ENCODE results near the gene CEP164.

CEP164 gene

DNA sequence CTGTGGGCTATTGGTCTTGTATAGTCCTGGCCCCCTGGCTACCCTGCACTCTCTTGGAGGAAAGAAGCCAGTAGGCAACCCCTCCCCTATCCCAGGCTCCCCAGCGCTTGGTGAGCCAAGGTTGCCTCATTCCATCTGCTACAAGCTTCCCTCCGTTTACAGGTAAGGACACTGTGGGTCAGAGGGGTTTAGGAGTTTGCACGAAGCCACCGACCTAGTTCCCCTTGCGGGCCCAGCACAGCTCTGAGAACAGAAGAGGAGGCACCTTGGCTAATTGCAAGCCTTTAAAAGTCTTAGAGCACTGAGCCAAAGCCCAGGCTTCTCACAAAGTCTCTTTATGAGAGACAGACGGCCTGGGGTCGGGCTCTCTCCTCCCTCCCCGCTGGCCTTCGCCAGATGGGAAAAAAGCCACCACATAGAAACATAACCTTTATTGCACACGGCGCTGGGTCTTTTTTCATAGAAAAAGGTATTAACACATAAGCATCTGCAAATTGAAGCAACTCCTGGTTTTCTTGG, 99.8 kb downstream of the CEP164 start (continued):
- TF ChIP-seq ZNF843 (tag by site-specific recombination; IDR thresholded peaks at IDR 0.05) (no peak), ZNF157 (tag by site-specific recombination; IDR thresholded peaks at IDR 0.05) (no peak), ZNF274 (IDR thresholded peaks at IDR 0.05; ENCODE audit: low read length) (no peak), ZNF274 (tag by site-specific recombination; IDR thresholded peaks at IDR 0.05; ENCODE audit: borderline replicate concordance) (no peak), SETDB1 (IDR thresholded peaks at IDR 0.05; ENCODE audit: insufficient read length, low read length) (no peak), ZNF837 (tag by site-specific recombination; IDR thresholded peaks at IDR 0.05) (no peak), ZNF514 (tag by site-specific recombination; IDR thresholded peaks at IDR 0.05) (no peak)
- TF ChIP-seq, protein P1, sequence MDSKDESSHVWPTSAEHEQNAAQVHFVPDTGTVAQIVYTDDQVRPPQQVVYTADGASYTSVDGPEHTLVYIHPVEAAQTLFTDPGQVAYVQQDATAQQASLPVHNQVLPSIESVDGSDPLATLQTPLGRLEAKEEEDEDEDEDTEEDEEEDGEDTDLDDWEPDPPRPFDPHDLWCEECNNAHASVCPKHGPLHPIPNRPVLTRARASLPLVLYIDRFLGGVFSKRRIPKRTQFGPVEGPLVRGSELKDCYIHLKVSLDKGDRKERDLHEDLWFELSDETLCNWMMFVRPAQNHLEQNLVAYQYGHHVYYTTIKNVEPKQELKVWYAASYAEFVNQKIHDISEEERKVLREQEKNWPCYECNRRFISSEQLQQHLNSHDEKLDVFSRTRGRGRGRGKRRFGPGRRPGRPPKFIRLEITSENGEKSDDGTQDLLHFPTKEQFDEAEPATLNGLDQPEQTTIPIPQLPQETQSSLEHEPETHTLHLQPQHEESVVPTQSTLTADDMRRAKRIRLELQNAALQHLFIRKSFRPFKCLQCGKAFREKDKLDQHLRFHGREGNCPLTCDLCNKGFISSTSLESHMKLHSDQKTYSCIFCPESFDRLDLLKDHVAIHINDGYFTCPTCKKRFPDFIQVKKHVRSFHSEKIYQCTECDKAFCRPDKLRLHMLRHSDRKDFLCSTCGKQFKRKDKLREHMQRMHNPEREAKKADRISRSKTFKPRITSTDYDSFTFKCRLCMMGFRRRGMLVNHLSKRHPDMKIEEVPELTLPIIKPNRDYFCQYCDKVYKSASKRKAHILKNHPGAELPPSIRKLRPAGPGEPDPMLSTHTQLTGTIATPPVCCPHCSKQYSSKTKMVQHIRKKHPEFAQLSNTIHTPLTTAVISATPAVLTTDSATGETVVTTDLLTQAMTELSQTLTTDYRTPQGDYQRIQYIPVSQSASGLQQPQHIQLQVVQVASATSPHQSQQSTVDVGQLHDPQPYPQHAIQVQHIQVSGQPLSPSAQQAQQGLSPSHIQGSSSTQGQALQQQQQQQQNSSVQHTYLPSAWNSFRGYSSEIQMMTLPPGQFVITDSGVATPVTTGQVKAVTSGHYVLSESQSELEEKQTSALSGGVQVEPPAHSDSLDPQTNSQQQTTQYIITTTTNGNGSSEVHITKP (tag by site-specific recombination; IDR thresholded peaks at IDR 0.05) = no peak
- TF ChIP-seq, protein P2, sequence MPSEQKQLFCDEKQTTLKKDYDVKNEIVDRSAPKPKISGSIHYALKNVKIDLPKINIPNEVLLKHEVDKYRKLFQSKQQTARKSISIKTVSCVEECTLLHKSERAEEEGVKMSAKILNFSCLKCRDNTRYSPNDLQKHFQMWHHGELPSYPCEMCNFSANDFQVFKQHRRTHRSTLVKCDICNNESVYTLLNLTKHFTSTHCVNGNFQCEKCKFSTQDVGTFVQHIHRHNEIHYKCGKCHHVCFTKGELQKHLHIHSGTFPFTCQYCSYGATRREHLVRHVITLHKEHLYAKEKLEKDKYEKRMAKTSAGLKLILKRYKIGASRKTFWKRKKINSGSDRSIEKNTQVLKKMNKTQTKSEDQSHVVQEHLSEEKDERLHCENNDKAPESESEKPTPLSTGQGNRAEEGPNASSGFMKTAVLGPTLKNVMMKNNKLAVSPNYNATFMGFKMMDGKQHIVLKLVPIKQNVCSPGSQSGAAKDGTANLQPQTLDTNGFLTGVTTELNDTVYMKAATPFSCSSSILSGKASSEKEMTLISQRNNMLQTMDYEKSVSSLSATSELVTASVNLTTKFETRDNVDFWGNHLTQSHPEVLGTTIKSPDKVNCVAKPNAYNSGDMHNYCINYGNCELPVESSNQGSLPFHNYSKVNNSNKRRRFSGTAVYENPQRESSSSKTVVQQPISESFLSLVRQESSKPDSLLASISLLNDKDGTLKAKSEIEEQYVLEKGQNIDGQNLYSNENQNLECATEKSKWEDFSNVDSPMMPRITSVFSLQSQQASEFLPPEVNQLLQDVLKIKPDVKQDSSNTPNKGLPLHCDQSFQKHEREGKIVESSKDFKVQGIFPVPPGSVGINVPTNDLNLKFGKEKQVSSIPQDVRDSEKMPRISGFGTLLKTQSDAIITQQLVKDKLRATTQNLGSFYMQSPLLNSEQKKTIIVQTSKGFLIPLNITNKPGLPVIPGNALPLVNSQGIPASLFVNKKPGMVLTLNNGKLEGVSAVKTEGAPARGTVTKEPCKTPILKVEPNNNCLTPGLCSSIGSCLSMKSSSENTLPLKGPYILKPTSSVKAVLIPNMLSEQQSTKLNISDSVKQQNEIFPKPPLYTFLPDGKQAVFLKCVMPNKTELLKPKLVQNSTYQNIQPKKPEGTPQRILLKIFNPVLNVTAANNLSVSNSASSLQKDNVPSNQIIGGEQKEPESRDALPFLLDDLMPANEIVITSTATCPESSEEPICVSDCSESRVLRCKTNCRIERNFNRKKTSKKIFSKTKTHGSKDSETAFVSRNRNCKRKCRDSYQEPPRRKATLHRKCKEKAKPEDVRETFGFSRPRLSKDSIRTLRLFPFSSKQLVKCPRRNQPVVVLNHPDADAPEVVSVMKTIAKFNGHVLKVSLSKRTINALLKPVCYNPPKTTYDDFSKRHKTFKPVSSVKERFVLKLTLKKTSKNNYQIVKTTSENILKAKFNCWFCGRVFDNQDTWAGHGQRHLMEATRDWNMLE (tag by site-specific recombination; conservative IDR thresholded peaks at IDR 0.05; ENCODE audit: low read depth) = no peak
- TF ChIP-seq, protein P3, sequence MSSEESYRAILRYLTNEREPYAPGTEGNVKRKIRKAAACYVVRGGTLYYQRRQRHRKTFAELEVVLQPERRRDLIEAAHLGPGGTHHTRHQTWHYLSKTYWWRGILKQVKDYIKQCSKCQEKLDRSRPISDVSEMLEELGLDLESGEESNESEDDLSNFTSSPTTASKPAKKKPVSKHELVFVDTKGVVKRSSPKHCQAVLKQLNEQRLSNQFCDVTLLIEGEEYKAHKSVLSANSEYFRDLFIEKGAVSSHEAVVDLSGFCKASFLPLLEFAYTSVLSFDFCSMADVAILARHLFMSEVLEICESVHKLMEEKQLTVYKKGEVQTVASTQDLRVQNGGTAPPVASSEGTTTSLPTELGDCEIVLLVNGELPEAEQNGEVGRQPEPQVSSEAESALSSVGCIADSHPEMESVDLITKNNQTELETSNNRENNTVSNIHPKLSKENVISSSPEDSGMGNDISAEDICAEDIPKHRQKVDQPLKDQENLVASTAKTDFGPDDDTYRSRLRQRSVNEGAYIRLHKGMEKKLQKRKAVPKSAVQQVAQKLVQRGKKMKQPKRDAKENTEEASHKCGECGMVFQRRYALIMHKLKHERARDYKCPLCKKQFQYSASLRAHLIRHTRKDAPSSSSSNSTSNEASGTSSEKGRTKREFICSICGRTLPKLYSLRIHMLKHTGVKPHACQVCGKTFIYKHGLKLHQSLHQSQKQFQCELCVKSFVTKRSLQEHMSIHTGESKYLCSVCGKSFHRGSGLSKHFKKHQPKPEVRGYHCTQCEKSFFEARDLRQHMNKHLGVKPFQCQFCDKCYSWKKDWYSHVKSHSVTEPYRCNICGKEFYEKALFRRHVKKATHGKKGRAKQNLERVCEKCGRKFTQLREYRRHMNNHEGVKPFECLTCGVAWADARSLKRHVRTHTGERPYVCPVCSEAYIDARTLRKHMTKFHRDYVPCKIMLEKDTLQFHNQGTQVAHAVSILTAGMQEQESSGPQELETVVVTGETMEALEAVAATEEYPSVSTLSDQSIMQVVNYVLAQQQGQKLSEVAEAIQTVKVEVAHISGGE (tag by site-specific recombination; conservative IDR thresholded peaks at IDR 0.05; ENCODE audit: low read depth) = no peak

GRCh38 chr11:117428186-117428855, 100.7 kb downstream of the CEP164 start:
- Histone ChIP-seq H3K4me1 (ENCODE audit: control insufficient read depth, insufficient read depth, low read length) (no peaks in the 10 kb centered on the region), H3K36me3 (ENCODE audit: control insufficient read depth in 2 of 2, insufficient read depth in 1 of 2, low read length in 2 of 2) (no peaks in the 10 kb centered on the region), H3K27ac (ENCODE audit: extremely low read depth, low read depth, low read length) (no peak overlapping the region), H3K4me3 (ENCODE audit: low read depth, low read length) (no peak overlapping the region), H3K9me3 (ENCODE audit: control insufficient read depth, insufficient read depth, low read depth, low read length) (no peaks in the 10 kb centered on the region)
- ChIA-PET CTCF (interaction anchor here (0.6 to 4.9 kb wide), 9 partner anchors 9 to 1291 kb away, joined by 3 to 113 read pairs (median 4); no protein-coding TSS in a partner anchor), POLR2A (no interaction called here)
- no peak for TF ChIP-seq ZNF792 (tag by site-specific recombination; IDR thresholded peaks at IDR 0.05)
- no peak for TF ChIP-seq ZNF2 (tag by site-specific recombination; IDR thresholded peaks at IDR 0.05)
- TF ChIP-seq, protein P4, sequence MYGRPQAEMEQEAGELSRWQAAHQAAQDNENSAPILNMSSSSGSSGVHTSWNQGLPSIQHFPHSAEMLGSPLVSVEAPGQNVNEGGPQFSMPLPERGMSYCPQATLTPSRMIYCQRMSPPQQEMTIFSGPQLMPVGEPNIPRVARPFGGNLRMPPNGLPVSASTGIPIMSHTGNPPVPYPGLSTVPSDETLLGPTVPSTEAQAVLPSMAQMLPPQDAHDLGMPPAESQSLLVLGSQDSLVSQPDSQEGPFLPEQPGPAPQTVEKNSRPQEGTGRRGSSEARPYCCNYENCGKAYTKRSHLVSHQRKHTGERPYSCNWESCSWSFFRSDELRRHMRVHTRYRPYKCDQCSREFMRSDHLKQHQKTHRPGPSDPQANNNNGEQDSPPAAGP (tag by site-specific recombination; IDR thresholded peaks at IDR 0.05) = no peak
- no peak for TF ChIP-seq ZNF585B (tag by site-specific recombination; IDR thresholded peaks at IDR 0.05)
- no peak for TF ChIP-seq PATZ1 (tag by site-specific recombination; IDR thresholded peaks at IDR 0.05)
- TF ChIP-seq ZNF16 (tag by site-specific recombination; IDR thresholded peaks at IDR 0.05; ENCODE audit: low read depth) = no peak
- no peak for TF ChIP-seq ZNF311 (tag by site-specific recombination; IDR thresholded peaks at IDR 0.05; ENCODE audit: borderline replicate concordance)
- TF ChIP-seq ZNF830 (tag by site-specific recombination; IDR thresholded peaks at IDR 0.05; ENCODE audit: low read depth) = no peak
- no peak for TF ChIP-seq ZNF354C (tag by site-specific recombination; IDR thresholded peaks at IDR 0.05; ENCODE audit: borderline replicate concordance, low read depth)
- no peak for TF ChIP-seq ZNF146 (tag by site-specific recombination; IDR thresholded peaks at IDR 0.05)
- TF ChIP-seq ZNF350 (tag by site-specific recombination; IDR thresholded peaks at IDR 0.05) = no peak

Measured in HEK293 (cell line).